H54 (cell line): Measurements from ENCODE around the gene RNF8.
"Not testable (repeated sequence)": the region's sequence is repeated elsewhere in the genome, so short reads cannot be mapped to it uniquely, and the experiment has no call there.

Experiments used
- DNase-seq: peaks from one replicate; pipeline ENCODE4 v3.0.0; 2011; ENCODE audit warnings: low spot score, mixed read lengths; ENCODE audit not compliant: insufficient read length
- FAIRE-seq: peaks from 3 replicates; lab custom pipeline; 2011; peaks lifted over from hg19 to GRCh38; lab: Jason Lieb, UNC
- POLR2A ChIP-seq: IDR thresholded peaks from 2 replicates; pipeline ENCODE4 v1.6.1; 2011; ENCODE audit warnings: low read depth, mild to moderate bottlenecking, low read length

The RNF8 gene

DNA sequence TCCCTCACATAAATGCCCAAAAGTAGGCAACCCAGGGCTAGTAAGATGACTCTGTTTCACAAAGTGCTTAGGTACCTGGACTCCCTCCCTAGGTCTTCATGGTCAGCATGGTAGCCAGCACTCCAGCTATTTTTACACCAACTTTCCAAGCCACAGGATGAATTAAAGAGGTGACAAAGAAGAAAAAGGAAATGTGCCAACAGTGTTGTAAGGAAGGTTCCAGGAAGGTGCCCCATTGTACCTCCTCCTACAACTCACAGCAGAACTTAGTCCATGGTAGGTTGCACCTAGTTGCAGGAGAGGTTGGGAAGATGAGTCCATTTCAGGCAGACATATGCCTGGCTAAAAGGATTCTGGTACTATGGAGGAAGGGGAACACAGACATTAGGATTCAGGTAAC lies 19.7 kb upstream of the RNF8 start:
- no peak for FAIRE-seq
- TF ChIP-seq POLR2A, result no peak
- no peak for DNase-seq

DNA sequence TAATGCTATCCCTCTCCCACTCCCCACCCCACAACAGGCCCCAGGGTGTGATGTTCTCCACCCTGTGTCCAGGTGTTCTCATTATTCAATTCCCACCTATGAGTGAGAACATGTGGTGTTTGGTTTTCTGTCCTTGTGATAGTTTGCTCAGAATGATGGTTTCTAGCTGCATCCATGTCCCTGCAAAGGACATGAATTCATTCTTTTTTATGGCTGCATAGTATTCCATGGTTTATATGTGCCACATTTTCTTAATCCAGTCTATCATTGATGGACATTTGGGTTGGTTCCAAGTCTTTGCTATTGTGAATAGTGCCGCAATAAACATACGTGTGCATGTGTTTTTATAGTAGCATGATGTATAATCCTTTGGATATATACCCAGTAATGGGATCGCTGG lies 15.5 kb upstream of the RNF8 start:
- not testable (repeated sequence) for DNase-seq, FAIRE-seq

DNA sequence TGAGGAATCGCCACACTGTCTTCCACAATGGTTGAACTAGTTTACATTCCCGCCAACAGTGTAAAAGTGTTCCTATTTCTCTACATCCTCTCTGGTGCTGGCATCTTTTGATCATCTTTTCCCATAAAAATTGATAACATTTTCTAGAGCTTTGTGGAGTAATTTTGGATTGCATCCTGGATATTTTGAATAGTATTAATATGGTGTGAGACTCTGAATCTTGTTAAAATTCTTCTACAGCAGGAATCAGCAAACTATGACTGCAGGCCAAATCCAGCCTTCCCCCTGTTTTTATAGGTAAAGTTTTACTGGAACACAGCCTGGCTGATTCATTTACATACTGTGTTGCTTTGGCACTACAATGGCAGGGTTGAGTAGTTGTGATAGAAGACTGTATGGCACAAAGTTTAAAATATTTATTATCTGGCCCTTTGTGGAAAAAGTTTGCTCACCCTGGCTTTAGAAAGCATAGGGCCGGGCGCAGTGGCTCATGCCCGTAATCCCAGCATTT lies 15.0 kb upstream of the RNF8 start:
- no peak for DNase-seq
- no peak for FAIRE-seq
- TF ChIP-seq POLR2A, result no peak

DNA sequence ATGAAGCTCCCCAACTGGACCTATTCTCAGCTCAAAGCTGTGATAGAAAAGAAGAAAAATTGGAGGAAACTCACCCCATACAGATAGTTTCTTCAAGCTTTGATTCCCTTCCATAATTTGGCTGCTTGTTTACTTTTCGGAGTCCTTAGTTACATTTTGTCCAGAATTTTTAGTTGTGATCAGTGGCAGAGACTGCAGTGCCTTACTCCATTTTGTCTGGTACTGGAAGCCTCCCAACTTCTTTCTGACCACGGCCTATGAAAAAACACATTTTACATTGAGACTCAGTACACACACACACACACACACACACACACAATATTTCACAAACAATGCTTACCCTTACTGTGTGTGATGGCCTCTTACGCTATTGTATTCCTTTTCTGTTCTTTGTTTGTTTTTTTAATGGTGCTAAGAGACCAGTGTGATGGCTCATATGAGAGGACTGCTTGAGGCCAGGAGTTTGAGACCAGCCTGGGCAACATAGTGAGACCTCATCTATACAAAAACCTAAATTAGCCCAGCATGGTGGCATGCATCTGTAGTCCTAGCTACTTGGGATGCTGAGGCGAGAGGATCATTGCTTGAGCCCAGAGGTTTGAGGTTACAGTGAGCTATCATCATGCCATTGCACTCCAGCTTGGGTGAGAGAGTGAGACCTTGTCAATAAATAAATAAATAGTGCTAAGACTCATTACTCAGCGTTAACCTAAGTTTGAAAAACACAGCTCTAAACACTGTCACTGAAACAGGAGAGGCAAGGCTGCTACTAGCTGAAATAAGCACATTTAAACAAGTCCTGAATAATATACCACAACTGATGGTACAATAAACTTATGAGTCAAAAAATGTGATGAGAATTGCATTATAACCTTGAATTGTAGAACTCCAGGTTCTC lies 13.8 kb upstream of the RNF8 start:
- FAIRE-seq, result no peak
- no peak for TF ChIP-seq POLR2A
- no peak for DNase-seq

DNA sequence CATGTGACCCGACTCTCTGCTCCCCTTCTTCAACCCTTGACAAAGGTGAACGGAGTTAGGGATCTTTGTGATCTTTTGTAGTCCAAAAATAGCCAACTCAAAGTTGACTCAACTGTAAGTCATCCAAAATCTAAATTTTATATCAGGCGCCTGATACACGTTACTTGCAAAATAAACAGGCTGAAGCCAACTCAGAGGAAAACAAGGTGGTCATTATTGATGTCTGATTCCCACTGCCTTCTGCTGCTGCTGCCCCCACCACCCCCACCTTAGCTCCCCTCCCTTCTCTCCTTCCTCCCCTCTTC lies 13.2 kb upstream of the RNF8 start:
- no peak for FAIRE-seq
- DNase-seq, result no peak
- TF ChIP-seq POLR2A, result no peak

DNA sequence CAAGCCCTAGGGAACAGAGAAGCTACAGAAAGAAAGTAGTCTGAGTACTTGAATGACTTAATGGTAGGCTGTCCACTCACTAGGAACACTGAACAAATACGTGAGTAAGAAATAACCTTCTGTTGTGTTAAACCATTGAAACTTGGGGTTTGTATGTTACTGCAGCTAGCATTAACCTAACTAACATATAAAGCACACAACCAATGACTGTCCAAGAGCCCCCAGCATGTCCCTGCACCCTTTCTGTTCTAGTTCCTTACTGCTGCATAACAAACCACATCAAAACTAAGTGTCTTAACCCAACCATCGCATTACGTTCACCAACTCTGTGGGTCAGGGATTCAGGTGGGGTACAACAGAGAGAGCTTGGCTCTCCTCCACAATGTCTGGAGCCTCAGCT lies 10.5 kb upstream of the RNF8 start:
- TF ChIP-seq POLR2A, result no peak
- DNase-seq (no peak), FAIRE-seq (no peak)

DNA sequence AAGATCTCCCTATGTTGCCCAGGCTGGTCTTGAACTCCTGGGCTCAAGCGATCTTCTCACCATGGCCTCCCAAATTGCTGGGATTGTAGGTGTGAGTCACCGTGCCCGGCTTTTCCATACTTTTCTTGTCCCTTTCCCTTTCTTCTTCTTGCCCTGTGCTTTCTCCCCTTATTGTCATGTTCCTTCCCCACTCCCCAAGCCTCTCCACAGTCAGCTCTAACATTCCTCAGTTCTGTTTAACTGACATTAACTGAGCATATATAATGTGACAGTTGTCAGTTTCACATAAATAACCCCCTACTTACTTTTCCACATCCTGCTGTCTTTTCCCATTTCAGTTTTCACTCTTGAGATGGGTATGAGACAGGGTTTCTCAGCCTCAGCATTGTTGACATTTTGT lies 9.5 kb upstream of the RNF8 start:
- DNase-seq (no peak), FAIRE-seq (no peak)
- no peak for TF ChIP-seq POLR2A

DNA sequence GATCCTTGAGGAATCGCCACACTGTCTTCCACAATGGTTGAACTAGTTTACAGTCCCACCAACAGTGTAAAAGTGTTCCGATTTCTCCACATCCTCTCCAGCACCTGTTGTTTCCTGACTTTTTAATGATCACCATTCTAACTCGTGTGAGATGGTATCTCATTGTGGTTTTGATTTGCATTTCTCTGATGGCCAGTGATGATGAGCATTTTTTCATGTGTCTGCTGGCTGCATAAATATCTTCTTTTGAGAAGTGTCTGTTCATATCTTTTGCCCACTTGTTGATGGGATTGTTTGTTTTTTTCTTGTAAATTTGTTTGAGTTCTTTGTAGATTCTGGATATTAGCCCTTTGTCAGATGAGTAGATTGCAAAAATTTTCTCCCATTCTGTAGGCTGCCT lies 8.0 kb upstream of the RNF8 start:
- DNase-seq, FAIRE-seq: not testable (repeated sequence)

DNA sequence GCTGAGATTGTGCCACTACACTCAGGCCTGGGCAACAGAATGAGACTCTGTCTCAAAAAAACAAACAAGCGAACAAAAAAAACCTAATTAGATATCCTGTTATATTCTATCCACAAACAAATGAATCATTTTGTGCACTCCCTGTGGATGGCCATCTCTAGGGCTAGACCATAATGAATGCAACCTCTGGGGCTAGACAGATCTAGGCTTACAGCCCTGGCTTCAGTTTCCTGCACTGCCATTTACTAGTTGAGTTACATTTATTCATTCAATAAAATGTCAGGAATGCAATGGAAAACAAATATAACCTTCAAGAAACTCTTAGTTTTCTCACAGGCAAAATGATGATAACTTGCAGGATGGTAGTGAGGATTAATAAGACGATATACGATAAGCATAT lies 6.6 kb upstream of the RNF8 start:
- TF ChIP-seq POLR2A, result no peak
- FAIRE-seq, result no peak
- DNase-seq, result no peak

DNA sequence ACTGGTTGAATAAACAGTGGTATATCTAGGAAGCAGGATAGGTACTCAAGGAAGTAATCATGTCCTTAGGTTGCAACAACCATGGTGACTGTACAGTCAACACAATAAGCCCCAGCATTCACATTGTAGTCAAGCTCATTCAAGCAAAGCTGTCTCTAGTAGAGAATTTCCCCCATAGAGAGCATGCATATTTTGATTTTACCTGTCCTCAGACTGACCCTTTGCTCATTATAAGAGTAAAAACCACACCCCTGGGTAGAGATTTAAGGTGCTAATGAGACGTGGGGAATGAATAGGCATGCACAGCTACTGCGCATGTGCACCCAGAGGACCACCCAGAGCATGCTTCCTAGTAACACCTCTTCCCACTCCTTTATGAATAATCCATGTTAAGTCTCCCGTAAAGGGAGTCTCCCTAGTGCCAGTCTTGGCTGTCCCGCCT lies 6.1 kb upstream of the RNF8 start:
- TF ChIP-seq POLR2A, result no peak
- FAIRE-seq, result no peak

DNA sequence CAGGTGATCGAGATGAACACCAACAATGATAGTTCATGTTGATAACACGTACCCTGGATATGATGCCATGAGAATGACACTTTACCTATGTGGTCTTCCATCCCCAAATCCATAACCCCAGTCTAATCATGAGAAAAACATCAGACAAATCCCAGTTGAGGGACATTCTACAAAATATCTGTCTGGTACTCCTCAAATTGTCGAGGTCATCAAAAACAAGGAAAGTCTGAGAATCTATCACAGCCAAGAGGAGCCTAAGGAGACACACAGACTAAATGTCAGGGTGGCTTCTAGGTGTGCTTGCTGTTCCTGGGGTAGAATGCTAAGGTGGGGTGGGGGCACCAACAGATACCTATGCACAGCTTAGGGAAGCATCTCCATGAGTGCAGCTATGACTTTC lies 2.8 kb upstream of the RNF8 start:
- TF ChIP-seq POLR2A, result no peak
- DNase-seq (no peak), FAIRE-seq (no peak)

More for the DNA sequence above, 6.1 kb upstream of the RNF8 start:
- DNase-seq, result no peak

DNA sequence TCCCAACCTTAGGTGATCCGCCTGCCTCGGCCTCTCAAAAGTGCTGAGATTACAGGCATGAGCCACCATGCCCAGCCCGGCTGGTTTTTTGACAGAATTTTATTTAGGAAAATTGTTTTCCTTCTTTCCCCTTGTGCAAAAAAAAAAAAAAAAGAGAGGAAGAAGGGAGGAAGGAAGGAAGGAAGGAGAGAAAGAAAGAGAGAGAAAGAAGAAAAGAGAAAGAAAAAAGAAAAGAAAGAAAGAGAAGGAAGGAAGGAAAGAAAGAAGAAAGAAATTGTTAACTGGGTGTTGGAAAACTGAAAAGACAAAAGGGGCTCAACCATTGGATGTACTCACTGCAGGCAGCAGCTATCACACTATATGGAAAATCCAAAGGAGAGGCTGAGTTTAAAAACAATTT lies 1.4 kb upstream of the RNF8 start:
- FAIRE-seq, result no peak
- no peak for TF ChIP-seq POLR2A
- DNase-seq, result no peak

DNA sequence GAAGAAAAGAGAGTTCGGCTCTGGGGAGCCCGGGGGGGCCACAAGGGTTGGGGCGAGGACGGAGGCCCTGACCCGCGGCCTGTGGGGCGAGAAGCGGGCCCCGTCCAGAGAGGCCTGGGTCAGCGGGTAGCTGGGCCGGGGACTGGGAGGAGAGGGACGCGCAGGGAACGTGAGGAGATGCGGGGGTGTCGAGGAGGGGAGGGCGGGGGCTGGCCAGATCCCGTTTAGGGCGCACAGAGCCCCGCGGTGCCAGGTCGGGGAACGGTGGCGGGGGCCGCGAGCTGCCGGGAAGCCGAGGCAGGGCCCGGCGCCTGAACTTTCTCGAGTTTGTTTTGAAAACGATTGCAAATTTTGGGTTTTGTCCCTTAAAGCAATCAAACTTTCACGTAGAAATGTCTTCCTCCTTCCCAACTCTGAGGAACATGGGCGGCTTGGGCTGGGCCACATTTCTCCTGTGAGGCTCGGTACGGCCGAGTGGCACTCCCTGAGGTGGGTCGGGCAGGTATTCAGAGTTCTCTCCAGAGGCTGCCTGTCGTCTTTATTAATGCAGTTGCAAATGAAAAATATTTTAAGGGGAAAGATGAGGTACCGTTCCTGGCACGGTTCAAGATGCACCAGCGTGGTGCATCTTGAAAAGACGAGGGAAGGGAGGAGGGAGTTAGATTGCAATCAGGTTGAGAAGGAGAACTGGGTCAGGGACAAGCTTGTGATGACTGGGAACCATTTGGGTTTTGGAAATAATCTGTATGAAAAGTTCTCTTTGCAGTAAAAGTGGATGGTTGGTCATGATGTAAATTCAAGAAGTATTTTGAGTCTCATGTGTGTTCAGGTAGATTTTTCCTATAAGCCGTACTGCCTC lies 972 bp downstream of the RNF8 start:
- no peak for FAIRE-seq
- peak; percentile 60 for DNase-seq
- TF ChIP-seq POLR2A, result no peak

DNA sequence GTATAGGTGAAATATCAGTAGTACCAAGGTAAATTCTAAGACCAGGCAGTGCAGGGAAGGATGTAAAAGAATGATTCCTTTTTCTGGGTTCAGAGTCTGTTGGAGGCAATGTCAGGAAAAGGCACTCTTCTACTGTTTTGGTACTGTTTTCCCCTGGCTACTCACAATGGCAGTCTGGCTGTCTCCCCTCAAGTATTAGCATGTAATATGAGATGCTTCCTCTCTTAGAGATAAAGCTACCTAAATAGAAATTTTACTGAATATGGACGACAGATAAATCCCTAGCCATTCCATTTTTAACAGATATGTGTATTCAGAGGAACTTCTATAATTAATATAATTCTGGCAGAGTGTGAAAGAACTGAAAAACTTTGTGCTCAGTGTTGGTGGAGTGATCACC lies 3.5 kb downstream of the RNF8 start:
- DNase-seq (no peak), FAIRE-seq (no peak)
- no peak for TF ChIP-seq POLR2A
